Measurements from ENCODE around the gene CDC42EP1. TPM values are rescaled to one million over a fixed set of nuclear protein-coding genes. Genes with fewer than 3 reads are reported as not detected.

The CDC42EP1 gene
- polyA plus RNA-seq, 3 donors: 5.9 to 13.2 (median 8.5) TPM

GRCh38 chr22:37616201-37617083 is 56.2 kb downstream of the CDC42EP1 start:
- TF ChIP-seq CTCF (IDR thresholded peaks at IDR 0.05): no peak
- peak overlapping the region in 3 of 7 donors; percentile 25 to 53 (median 46) for H3K27ac Mint-ChIP-seq
- H3K27me3 Mint-ChIP-seq (ENCODE audit: low read depth in 3 of 3): peaks cover 0 to 5% (median 0%) of the 10 kb centered on the region in 3 donors
- H3K9me3 ChIP-seq (replicated peaks in 1 of 2; ENCODE audit: control insufficient read depth in 1 of 2, insufficient read depth in 1 of 2, low read length in 2 of 2): no peaks in the 10 kb centered on the region
- H4K20me1 ChIP-seq (ENCODE audit: insufficient read depth, low read length): peaks cover 3% of the 10 kb centered on the region
- DNase-seq: peak in 1 of 3 donors; percentile 17
- H3K79me2 ChIP-seq (ENCODE audit: insufficient read depth, low read length): peaks cover 13% of the 10 kb centered on the region
- H2AFZ ChIP-seq (ENCODE audit: insufficient read depth, low read depth, low read length, poor library complexity, severe bottlenecking): no peak overlapping the region
- no peak overlapping the region for H3K9ac ChIP-seq (ENCODE audit: insufficient read depth, low read length, poor library complexity, severe bottlenecking)
- WGBS (ENCODE audit: insufficient coverage): 91% methylated on average over 24 of the region's 27 CpGs
- H3K27me3 ChIP-seq (ENCODE audit: control insufficient read depth in 2 of 2, insufficient read depth in 2 of 2, low read length in 2 of 2): no peaks in the 10 kb centered on the region
- H3K4me1 Mint-ChIP-seq: peaks cover 6% of the 10 kb centered on the region
- peaks cover 3% of the 10 kb centered on the region in 2 donors for H3K4me1 ChIP-seq (ENCODE audit: control insufficient read depth in 1 of 2, insufficient read depth in 2 of 2, low read length in 2 of 2)
- H3K4me3 ChIP-seq (replicated peaks in 1 of 3; ENCODE audit: low read depth in 2 of 3, low read length in 3 of 3): no peak overlapping the region
- no peaks in the 10 kb centered on the region for H3K9me3 Mint-ChIP-seq
- peaks cover 57 to 72% of the 10 kb centered on the region in 2 donors for H3K36me3 ChIP-seq (replicated peaks in 1 of 2; ENCODE audit: control insufficient read depth in 1 of 2, insufficient read depth in 2 of 2, low read length in 2 of 2)
- H3K4me2 ChIP-seq (replicated peaks; ENCODE audit: extremely low read depth, low read length, poor library complexity, severe bottlenecking): no peak overlapping the region
- no peak overlapping the region for H3K4me3 Mint-ChIP-seq
- peaks cover 62 to 93% of the 10 kb centered on the region in 2 donors for H3K36me3 Mint-ChIP-seq
- intact Hi-C loops (cut with micrococcal nuclease): no loop called here
- no peak overlapping the region for H3K27ac ChIP-seq (ENCODE audit: low read depth in 1 of 2, low read length in 2 of 2)

- no peak overlapping the region for H3K9ac ChIP-seq (ENCODE audit: insufficient read depth, low read length, poor library complexity, severe bottlenecking)
- peaks cover 3% of the 10 kb centered on the region for H4K20me1 ChIP-seq (ENCODE audit: insufficient read depth, low read length)
- Mint-ChIP-seq H3K27ac (no peak overlapping the region), H3K4me1 (peaks cover 3% of the 10 kb centered on the region), H3K9me3 (no peaks in the 10 kb centered on the region), H3K4me3 (no peak overlapping the region), H3K27me3 (ENCODE audit: low read depth in 3 of 3) (peaks cover 0 to 3% (median 0%) of the 10 kb centered on the region in 3 donors), H3K36me3 (peaks cover 66 to 95% of the 10 kb centered on the region in 2 donors)
- no CpG with 5 or more reads among the region's 1 CpG for WGBS (ENCODE audit: insufficient coverage)
- no peak overlapping the region for H2AFZ ChIP-seq (ENCODE audit: insufficient read depth, low read depth, low read length, poor library complexity, severe bottlenecking)
- intact Hi-C loops (cut with micrococcal nuclease): no loop called here
- H3K79me2 ChIP-seq (ENCODE audit: insufficient read depth, low read length): peaks cover 8% of the 10 kb centered on the region
- no peak overlapping the region for H3K4me2 ChIP-seq (replicated peaks; ENCODE audit: extremely low read depth, low read length, poor library complexity, severe bottlenecking)
- peaks cover 64 to 80% of the 10 kb centered on the region in 2 donors for H3K36me3 ChIP-seq (replicated peaks in 1 of 2; ENCODE audit: control insufficient read depth in 1 of 2, insufficient read depth in 2 of 2, low read length in 2 of 2)
- H3K27ac ChIP-seq (ENCODE audit: low read depth in 1 of 2, low read length in 2 of 2): no peak overlapping the region
- no peak for TF ChIP-seq CTCF (IDR thresholded peaks at IDR 0.05)
- no peaks in the 10 kb centered on the region for H3K9me3 ChIP-seq (replicated peaks in 1 of 2; ENCODE audit: control insufficient read depth in 1 of 2, insufficient read depth in 1 of 2, low read length in 2 of 2)
- no peak for DNase-seq
- H3K4me1 ChIP-seq (ENCODE audit: control insufficient read depth in 1 of 2, insufficient read depth in 2 of 2, low read length in 2 of 2): no peaks in the 10 kb centered on the region
- no peaks in the 10 kb centered on the region for H3K27me3 ChIP-seq (ENCODE audit: control insufficient read depth in 2 of 2, insufficient read depth in 2 of 2, low read length in 2 of 2)
- H3K4me3 ChIP-seq (replicated peaks in 1 of 3; ENCODE audit: low read depth in 2 of 3, low read length in 3 of 3): no peak overlapping the region
Measured at GRCh38 chr22:37617431-37617830, 57.2 kb downstream of the CDC42EP1 start.

Data from CD14-positive monocyte (primary cell).